ENCODE data around the gene WDFY3. TPM values are rescaled to one million over a fixed set of nuclear protein-coding genes. Genes with fewer than 3 reads are reported as not detected.
A peak's percentile ranks its signal among the peaks of the same experiment; 100 is the strongest.

The WDFY3 gene
- total and polyA plus RNA-seq, 9 of the 15 experiments (the other 6 are each of a cell fraction or from before 2014, with no cell fraction given): 0.58 to 13.5 (median 9.4) TPM

DNA sequence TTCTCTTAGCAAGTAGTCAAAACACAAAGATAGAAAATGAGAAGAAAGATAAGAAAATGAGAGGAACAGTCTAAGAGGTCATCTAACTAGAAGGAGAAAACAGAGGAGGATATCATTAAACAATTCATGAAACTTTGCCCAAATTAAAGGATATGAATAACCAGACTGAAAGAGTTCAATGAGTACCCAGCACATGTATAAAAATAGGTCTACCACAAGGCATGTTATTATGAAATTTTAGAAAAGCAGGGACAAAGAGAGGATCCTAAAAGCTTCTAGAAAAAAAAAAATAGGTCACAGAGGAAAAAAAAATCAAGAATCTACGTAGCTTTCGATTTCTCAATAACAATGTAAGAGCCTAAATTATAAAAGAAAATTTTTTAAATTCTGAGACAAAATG, 118.5 kb downstream of the WDFY3 start:
- no peak for FAIRE-seq
- BruUV-seq (replicated peaks): no TSS peak
- CTCF ChIA-PET (ENCODE audit: low intra/inter-chr PET ratio): interaction anchor here (0.5 kb wide), 1 partner anchor 107 kb away, joined by 3 read pairs; no protein-coding TSS in a partner anchor
- H2AFZ ChIP-seq (ENCODE audit: low read depth, low read length): no peak overlapping the region
- no peak overlapping the region for H3K4me2 ChIP-seq (ENCODE audit: insufficient read depth, low read length)
- no peaks in the 10 kb centered on the region for H3K79me2 ChIP-seq (ENCODE audit: control insufficient read depth, insufficient read depth, low read length)
- DNase-seq (ENCODE audit: extremely low read depth in 1 of 4, low spot score in 3 of 4): no peak
- H3K9me3 ChIP-seq (replicated peaks; ENCODE audit: control insufficient read depth, insufficient read depth, low read depth, low read length): no peaks in the 10 kb centered on the region
- H3K9me1 ChIP-seq (ENCODE audit: control insufficient read depth, insufficient read depth, low read length): no peaks in the 10 kb centered on the region
- no peak for ATAC-seq
- WGBS (ENCODE audit: insufficient coverage, low coverage, missing lambda C conversion rate): 51% methylated on average over 2 of the region's 2 CpGs
- POLR2A ChIA-PET: interaction anchor here (0.7 kb wide), 1 partner anchor 73 kb away, joined by 3 read pairs; no protein-coding TSS in a partner anchor
- peaks cover 0 to 4% of the 10 kb centered on the region in 2 experiments; a peak in 2 of 5 replicates for H3K4me1 ChIP-seq (replicated peaks in 1 of 2; ENCODE audit: control insufficient read depth in 2 of 2, insufficient read depth in 2 of 2, low read length in 2 of 2)
- H3K27ac ChIP-seq (ENCODE audit: extremely low read depth, low read depth, low read length): no peak overlapping the region
- TF ChIP-seq NBN (IDR thresholded peaks at IDR 0.05; ENCODE audit: low read depth) (no peak), HDAC1 (IDR thresholded peaks at IDR 0.05) (no peak), ZNF561 (CRISPR knock-in tag; conservative IDR thresholded peaks at IDR 0.05) (no peak), KAT7 (CRISPR knock-in tag; IDR thresholded peaks at IDR 0.05; ENCODE audit: borderline replicate concordance) (no peak), POLR2AphosphoS2 (IDR thresholded peaks at IDR 0.05; ENCODE audit: low read length) (no peak)
- TF ChIP-seq, protein P1, sequence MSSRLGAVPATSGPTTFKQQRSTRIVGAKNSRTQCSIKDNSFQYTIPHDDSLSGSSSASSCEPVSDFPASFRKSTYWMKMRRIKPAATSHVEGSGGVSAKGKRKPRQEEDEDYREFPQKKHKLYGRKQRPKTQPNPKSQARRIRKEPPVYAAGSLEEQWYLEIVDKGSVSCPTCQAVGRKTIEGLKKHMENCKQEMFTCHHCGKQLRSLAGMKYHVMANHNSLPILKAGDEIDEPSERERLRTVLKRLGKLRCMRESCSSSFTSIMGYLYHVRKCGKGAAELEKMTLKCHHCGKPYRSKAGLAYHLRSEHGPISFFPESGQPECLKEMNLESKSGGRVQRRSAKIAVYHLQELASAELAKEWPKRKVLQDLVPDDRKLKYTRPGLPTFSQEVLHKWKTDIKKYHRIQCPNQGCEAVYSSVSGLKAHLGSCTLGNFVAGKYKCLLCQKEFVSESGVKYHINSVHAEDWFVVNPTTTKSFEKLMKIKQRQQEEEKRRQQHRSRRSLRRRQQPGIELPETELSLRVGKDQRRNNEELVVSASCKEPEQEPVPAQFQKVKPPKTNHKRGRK (tag; IDR thresholded peaks at IDR 0.05): 0 out of 2 replicates have a peak, but pooled peaks have one; percentile 54
- TF ChIP-seq, protein P2, sequence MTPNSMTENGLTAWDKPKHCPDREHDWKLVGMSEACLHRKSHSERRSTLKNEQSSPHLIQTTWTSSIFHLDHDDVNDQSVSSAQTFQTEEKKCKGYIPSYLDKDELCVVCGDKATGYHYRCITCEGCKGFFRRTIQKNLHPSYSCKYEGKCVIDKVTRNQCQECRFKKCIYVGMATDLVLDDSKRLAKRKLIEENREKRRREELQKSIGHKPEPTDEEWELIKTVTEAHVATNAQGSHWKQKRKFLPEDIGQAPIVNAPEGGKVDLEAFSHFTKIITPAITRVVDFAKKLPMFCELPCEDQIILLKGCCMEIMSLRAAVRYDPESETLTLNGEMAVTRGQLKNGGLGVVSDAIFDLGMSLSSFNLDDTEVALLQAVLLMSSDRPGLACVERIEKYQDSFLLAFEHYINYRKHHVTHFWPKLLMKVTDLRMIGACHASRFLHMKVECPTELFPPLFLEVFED (CRISPR knock-in tag; conservative IDR thresholded peaks at IDR 0.05): no peak
- intact Hi-C loops (cut with micrococcal nuclease) (no loop called here), in situ Hi-C loops (cut with MboI) (no loop called here)
- H3K27me3 ChIP-seq (ENCODE audit: control insufficient read depth in 2 of 2, insufficient read depth in 2 of 2, low read length in 2 of 2): no peaks in the 10 kb centered on the region
- H3K36me3 ChIP-seq (ENCODE audit: control insufficient read depth, insufficient read depth, low read length): no peaks in the 10 kb centered on the region; the same call in 2 of the 3 replicates
- no peak overlapping the region for H3K9ac ChIP-seq (ENCODE audit: insufficient read depth in 1 of 2, low read depth in 2 of 2, low read length in 2 of 2)
- H3K4me3 ChIP-seq: no peak overlapping the region
- no peaks in the 10 kb centered on the region for H4K20me1 ChIP-seq (replicated peaks; ENCODE audit: control insufficient read depth, insufficient read depth, low read length)
